Measurements from ENCODE around the gene CASZ1. TPM values are rescaled to one million over a fixed set of nuclear protein-coding genes. Genes with fewer than 3 reads are reported as not detected.

The CASZ1 gene
- total and polyA plus RNA-seq, 9 of the 15 experiments (the other 6 are each of a cell fraction or from before 2014, with no cell fraction given): 0.01 to 4.0 (median 0.76) TPM; not detected in 1

GRCh38 chr1:10753299-10753698, 43.1 kb downstream of the CASZ1 start:
- no peaks in the 10 kb centered on the region for H3K9me1 ChIP-seq (ENCODE audit: control insufficient read depth, insufficient read depth, low read length)
- no peak overlapping the region for H3K9ac ChIP-seq (ENCODE audit: insufficient read depth in 1 of 2, low read depth in 2 of 2, low read length in 2 of 2)
- ATAC-seq: peak; percentile 29; the same call in 1 of the 3 replicates
- H3K79me2 ChIP-seq (ENCODE audit: control insufficient read depth, insufficient read depth, low read length): no peaks in the 10 kb centered on the region
- H3K27ac ChIP-seq (ENCODE audit: extremely low read depth, low read depth, low read length): no peak overlapping the region
- no peak for FAIRE-seq
- H3K4me1 ChIP-seq (replicated peaks in 1 of 2; ENCODE audit: control insufficient read depth in 2 of 2, insufficient read depth in 2 of 2, low read length in 2 of 2): peaks cover 0 to 12% of the 10 kb centered on the region in 2 experiments; a peak in 1 of 5 replicates
- H3K4me2 ChIP-seq (ENCODE audit: insufficient read depth, low read length): no peak overlapping the region
- WGBS (ENCODE audit: insufficient coverage, low coverage, missing lambda C conversion rate): 3% methylated on average over 11 of the region's 11 CpGs
- H2AFZ ChIP-seq (ENCODE audit: low read depth, low read length): no peak overlapping the region
- TF ChIP-seq ZNF311 (CRISPR knock-in tag; IDR thresholded peaks at IDR 0.05) (no peak), KLF6 (CRISPR knock-in tag; IDR thresholded peaks at IDR 0.05; ENCODE audit: borderline replicate concordance) (no peak), ZNF740 (CRISPR knock-in tag; IDR thresholded peaks at IDR 0.05) (no peak), ZNF740 (tag; IDR thresholded peaks at IDR 0.05) (no peak), CTCF (IDR thresholded peaks at IDR 0.05 in 2 of 3, conservative IDR thresholded peaks at IDR 0.05 in 1 of 3; ENCODE audit: insufficient read depth in 2 of 3, low read depth in 1 of 3, low read length in 3 of 3) (0 out of 6 replicates have a peak, but pooled peaks of 1 of the 3 experiments have one; percentile 7)
- in situ Hi-C loops (cut with MboI): no loop called here
- ChIA-PET CTCF (ENCODE audit: low intra/inter-chr PET ratio) (no interaction called here), POLR2A (no interaction called here)
- no peak overlapping the region for H3K4me3 ChIP-seq
- 0 out of 2 replicates have a peak, but pooled peaks cover 5% of the 10 kb centered on the region for H3K9me3 ChIP-seq (replicated peaks; ENCODE audit: control insufficient read depth, insufficient read depth, low read depth, low read length)
- BruUV-seq (replicated peaks): no TSS peak
- intact Hi-C loops (cut with micrococcal nuclease): no loop called here
- no peaks in the 10 kb centered on the region for H3K36me3 ChIP-seq (ENCODE audit: control insufficient read depth, insufficient read depth, low read length)
- H3K27me3 ChIP-seq (ENCODE audit: control insufficient read depth in 2 of 2, insufficient read depth in 2 of 2, low read length in 2 of 2): peaks cover 55 to 90% of the 10 kb centered on the region in 2 experiments
- peaks cover 10% of the 10 kb centered on the region for H4K20me1 ChIP-seq (replicated peaks; ENCODE audit: control insufficient read depth, insufficient read depth, low read length)
- DNase-seq (ENCODE audit: extremely low read depth in 1 of 4, low spot score in 3 of 4): peak in 1 of 4 experiments; percentile 37
